HS-27A (cell line): ENCODE data around the gene LRRC8C.

Experiments
- DNase-seq: peaks from one replicate; pipeline ENCODE4 v3.0.0-alpha.2; 2012; ENCODE audit warnings: low read depth, missing footprints

LRRC8C gene

DNA sequence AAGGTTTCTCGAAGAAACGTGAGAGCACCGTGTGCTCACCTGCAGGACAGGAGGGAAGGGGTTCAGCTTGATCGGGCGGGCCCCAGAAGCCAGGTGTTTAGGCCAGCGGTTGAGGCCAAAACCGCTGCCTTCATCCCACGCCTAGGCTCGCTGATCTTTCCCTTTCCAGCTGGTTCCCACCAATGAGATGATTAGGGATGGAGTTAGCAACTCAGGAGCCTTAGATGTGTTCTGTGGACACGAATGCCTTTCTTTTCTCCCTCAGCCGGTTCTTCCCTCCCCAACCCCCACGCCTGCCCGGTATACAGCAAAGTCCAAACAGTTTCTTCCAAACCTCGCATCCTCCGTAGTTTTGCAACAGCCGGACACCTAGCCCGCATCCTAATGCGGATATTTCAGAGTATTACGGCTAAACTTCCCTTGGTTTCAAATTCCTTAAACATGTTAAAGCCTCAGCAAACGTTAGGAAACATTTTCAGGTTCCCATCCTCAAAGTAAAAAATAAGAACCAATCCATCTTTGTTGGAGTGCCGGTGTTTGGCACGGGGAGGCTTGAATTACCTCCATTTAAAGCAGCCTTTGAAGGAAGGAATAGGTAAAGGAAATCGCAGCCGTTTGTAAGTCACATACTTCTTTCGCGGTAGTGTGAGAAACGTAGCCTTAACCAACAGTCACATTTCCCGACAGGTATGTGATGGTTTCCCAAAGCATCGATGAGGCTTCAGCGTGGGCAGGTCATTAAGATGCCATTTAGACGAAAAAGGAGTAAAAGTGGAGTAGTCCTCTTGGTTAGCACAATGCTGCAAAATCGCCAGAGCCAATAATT, 1.1 kb downstream of the LRRC8C start:
- peak; percentile 26 for DNase-seq

DNA sequence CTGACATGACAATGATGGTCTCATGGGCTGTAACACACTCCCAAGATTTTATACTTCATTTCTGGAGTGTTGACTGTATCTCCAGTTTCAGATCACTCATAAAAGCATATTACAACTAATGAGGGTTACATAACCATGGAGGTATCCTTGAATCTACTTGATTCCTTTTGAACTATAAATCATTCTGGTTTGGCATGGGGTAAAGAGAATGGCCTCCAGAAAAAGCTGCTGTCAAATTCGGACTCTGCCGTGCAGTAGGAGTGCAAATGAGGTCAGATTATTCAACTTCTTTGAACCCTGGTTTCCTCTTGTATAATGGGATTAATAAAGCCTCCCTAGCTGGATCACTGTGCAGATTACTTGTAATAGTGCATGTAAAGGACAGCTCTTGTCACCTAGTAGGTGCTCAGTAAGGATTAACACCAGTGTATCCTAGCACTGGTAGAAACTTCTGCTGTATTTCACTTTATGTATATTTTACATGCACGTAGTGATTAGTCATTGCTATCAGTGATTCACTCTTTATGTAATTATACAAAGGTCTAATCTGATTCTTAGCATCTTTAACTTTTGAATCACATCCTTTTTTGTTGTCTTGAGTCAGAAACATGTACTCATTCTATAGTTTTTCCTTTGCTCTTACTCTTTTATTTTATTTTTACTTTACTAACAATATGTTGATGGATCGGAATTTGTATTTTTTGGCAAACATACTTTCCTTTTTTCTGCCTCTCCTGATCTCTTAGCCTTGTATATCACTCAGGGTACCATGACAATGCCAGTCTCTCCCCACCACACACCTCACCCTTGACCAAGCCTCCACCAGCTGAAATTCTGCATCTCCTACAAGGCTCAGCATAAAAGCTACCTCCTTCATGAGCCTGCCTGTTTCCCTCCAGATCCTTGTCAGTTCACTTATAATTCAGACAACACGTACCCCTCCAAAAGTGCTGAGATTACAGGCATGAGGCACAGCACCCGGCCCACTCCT, 3.2 kb downstream of the LRRC8C start:
- DNase-seq = peak; percentile 54

DNA sequence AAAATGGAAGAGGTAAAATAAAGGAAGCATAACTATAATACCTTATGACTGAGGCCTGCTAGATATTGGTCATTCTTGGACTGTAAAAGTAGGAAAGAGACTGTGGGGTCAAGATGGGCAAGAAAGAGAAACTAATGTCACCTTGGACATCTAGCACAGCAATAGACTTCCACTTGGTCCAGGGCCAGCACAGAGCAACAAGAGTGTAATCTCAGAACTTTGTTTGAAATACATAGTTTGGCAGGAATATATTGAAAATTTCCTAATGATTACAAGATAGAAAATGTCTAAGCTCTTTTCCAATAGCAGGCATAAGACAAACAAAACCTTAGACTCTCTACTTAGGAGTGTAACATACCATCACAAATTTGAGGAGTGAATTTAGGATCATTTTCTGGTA, 4.6 kb downstream of the LRRC8C start:
- no peak for DNase-seq

DNA sequence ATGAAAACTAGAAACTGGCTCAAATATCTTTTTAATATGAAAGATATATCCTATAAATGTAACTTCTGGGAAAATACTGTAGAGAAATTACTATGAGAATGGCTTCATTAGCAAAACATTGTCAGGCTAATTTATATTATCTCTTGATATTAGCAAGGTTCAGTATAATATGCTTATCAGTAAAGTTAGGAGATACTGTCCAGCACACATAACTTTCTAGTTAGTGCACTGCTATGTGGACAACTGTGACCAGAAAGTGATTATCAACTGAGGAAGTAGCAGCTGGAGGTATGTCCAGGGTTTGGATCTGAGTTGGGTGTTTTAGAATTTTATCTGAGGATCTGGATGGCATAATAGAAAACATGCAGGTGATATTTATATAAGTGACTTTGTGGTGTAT, 7.5 kb downstream of the LRRC8C start:
- DNase-seq = no peak

DNA sequence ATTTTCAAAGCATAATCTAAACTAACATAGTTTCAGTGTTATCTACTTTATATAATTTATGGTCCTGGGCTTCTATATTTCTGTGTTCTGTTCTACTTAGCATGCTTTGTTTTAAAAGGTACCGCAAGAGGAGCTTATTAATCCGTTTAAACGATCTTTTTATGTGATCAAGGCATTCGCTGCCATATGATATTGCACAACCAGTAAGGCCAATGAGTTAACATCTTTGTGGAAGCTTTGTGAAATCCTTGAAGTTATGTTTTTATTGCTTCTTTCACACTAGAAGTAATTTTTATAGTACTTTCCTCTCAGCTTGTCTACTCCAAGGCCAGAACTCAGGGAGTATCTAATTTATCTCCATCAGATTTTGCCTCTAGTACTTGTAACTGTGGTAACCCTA, 8.9 kb downstream of the LRRC8C start:
- no peak for DNase-seq

DNA sequence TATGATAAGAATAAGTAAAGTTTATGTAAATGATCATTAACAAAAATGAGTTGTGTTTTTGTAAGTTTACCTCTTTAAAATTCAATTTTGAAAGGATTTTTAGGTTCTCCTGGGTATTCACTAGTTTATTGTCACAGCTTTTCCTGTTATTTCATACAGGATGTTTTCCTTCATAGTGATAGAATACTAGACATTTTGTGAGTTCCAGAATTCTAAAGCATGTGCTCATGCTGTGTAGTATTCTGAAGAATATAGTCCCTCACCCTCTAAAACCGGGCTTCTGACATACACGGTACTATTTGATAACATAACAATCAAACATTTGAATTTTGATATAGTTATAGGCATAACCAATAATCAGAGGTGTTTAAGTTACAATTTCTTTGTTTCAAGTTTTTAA, 10.7 kb downstream of the LRRC8C start:
- DNase-seq = no peak

DNA sequence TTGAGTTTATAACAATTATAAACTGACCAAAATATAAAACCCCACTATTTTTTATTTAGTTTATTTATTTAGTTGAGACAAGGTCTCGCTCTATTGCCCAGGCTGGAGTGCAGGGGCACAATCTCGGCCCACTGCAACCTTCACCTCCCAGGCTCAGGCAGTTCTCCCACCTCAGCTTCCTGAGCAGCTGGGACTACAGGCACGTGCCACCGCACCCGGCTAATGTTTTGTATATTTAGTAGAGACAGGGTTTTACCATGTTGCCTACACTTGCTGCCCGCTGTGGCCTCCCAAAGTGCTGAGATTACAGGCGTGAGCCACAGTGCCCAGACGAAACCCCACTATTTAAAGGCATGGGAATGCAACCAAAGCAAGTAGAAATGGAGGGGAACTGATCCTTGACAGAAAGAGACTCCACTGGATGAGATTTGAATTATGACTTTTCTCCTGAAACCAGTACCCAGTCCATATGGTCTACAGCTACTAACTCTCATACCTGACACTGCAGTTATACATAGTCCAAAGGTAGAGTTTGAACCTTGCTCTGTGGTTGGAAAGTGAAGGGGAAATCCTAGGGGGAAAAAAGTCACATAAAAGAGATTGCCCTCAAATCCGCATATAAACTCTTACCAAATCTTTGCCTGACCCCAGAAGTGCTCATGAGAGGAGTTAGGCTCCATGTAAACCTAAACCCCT, 11.3 kb downstream of the LRRC8C start:
- no peak for DNase-seq

DNA sequence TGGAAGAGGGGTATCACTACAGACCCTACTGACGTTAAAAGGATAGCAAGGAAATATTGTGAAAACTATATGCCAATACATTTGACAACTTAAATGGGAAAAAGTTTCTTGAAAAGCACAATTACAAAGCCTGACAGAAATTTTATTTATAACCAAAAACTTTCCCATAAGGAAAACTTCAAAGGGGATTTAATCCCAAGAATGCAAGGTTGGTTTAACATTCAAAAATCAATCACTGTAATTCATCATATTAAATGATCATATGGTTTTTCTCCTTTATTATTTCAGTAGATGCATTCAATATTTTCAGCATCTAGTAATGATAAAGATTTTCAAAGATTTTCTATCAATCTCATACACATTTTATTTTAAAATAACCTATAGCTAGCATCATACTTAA, 13.3 kb downstream of the LRRC8C start:
- no peak for DNase-seq

DNA sequence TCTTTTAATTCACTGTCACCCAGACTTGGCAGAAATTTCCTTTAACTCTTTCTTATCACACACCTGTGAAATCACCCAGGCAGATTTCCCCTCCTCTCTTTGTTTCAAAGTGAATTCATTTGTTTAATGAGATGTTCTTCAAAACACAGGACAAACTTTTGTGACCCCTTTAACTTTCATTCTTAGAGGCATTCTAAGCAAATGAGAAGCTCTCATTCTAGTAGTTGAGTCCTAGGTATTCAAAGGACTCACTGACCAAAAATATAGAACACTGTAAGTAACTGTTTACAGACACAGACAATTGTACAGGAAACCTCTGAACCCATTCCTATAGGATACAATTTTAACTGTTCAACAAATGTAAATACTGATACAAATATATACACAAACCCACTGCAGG, 16.9 kb downstream of the LRRC8C start:
- no peak for DNase-seq

DNA sequence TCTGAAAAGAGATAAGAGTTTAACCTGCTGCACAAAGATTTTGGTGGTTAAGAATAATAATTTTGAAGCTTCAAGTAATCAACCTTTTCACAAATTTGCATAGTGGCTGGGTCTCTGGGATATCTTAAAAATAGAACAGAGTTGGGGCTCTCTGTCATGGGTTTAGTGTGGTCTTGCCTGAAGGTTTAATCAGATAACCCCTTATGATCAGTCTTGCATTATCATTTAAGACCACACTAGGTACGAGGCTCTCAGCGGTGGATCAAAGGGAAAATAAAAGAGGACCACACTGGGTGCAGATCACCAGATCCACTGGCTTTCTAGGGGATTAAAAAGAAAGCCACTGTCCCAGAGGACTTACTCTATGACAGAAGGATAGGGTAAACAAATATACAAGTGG, 19.5 kb downstream of the LRRC8C start:
- no peak for DNase-seq

DNA sequence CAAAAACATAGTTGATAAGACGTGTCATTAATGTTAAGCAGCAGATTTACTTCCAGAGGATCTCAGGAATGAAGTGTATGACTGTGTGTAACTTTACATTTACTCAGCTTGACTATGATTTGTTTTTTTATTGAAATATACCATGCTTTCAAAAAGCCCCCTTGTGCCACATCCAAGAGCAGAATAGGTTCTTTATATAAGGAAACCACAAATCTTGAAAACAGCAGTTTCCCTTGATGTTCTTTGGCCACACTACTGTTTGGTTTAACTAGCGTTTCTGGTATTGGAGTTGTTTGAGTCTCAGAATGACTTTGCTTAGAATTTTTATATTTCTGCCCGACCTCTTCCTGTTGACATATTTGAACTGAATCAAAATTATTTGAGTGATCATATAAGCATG, 25.0 kb downstream of the LRRC8C start:
- no peak for DNase-seq

DNA sequence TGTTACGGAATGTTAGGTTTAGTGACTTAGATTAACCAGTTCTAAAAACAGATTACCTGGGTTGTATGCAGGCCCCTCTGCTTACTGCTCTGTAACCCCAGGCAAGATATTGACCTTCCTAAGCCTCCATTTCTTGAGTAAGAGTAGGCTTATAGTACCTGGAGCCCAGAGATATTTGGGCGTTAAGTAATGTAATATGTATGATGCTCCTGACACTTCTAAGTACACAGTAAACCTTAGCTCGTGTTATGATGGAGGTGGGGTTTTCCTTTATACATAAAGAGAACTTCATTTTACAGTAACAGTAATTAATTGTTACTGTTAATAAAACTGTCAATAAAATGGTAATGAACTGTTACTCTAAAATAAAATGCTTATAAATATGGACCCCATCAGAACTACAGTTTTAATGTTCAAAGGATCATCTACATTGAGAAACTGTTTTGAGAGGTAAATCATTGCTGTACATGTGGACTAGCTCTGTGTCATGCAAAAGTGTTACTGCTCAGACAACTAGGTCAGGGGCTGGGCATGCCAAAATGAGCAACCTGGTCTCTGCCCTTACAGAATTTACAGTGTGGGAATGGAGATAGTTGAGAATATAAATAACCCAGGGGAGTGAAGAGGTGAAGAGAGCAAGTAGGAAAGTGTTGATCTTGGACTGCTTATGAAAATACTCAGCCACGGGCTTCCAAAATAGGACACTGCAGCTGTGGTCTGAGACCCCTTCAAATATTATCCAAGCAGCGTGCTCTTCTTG, 26.6 kb downstream of the LRRC8C start:
- no peak for DNase-seq

DNA sequence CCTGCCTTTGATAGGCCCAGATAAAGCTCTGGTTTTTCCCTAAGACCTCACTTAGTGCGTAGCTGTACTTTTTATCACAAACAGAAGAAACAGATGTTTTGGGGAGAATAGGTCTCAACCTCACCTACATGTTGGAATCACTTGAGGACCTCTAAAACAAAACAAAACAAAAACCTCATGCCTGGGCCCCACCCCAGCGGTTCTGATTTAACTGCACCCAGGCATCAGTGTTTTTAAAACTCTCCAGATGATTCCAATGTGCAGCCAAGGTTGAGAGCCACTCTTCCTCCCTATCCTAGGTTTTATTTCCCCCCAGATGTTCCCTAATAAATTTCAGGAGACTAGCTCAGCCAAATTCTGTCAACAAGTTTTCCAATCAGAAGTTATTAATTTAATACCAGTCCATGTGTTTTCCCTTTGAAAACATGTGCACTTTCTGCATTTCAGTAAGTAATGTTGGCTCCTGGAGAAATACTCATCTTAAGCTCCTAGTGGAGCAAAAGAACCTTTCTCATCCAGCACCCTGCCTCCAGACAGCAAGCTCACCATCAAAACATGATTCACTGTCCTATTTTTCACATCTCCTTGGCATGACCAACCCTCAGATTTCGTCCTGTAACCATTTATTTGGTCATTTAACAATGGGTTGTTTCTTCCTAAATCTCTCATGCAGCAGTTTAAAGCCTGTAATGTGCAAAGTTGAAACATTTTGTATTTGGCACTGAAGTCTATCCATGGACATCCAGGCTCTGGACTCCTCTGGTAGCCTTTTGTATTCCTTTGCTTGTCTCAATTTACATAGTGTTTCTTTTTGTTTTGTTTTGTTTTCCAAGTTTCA, 27.5 kb downstream of the LRRC8C start:
- DNase-seq = no peak

DNA sequence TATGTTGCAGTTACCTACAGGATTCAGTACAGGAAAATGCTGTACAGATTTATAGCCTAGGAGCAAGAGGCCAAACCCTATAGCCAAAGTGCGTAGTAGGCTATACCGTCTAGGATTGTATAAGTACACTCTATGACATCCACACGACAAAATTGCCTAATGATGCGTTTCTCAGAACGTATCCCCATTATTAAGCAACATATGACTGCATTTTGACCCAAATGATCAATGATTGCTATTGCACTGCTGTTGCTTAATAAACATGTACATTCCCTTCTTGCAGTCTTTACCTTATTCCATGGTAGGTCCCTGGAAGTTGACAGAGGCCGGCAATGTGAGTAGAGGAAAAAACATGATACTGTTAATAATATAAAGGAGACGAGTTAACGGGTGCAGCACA, 33.0 kb downstream of the LRRC8C start:
- no peak for DNase-seq

DNA sequence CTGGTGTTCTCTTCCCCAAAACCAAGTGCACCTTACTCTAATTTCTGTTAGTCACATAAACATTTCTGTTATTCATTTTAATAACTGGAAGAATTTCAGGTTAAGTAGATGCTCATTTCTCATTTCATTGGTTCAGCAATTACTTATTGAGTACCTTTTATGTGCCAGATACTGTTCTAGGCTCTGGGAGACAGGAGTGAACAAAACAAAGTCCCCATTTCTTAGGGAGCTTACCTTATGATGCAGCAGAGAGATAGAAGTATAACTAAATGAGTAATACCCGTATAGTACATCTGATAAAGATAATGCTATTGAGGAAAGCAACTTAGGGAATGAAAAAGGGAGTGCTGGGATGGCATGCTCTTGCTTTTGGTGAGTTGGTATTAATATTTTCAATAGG, 33.7 kb downstream of the LRRC8C start:
- no peak for DNase-seq

DNA sequence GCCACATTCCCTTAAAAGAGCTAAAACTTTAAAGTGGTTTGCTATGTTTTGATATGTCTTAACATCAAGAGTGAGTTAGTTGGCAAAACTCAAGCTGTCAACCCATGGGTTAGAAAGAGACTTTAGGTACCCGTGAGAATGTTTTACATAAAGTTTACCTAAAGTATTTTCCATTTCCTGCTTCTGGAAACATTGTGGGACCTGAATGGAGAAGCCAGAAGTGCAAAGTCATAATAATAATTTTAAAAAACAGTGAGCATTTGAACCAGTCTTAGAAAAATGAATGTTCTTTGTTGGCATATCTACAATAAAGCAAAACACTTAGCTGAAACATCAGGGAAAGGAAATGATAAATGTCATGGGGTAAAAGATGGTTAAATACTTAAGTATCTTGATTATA, 34.8 kb downstream of the LRRC8C start:
- DNase-seq = no peak

DNA sequence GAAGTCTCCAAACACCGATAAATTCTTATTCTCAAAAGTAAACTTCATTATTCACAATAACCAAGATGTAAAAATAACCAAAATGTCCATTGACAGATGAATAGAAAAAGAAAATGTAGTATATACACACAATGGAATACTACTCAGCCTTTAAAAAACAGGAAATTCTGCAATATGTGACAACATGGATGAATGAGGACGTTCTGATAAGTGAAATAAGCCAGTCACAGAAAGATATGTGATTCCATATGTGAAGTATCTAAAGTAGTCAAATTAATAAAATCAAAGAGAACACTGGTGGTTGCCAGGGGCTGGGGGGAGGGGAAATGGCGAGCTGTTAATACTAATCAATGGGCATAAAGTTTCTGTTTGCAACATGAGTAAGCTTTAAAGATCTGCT, 36.0 kb downstream of the LRRC8C start:
- no peak for DNase-seq

DNA sequence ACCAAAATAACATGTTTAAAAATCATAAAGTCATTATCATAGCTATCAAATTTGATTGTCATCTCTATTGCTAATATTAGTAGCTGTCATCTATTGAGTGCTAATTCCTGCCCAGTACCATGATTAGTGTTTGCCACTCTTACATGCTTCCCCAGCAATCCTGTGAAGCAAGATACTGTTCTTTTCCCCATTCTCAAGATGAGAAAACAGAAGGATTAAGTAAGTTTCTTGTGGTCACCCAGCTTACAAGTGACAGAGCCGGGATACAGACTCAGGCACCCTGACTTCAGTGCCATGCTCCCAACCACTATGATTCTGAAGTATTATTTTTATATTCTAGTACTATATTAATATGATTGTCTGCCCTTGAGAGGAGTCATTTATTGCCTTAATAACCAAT, 36.5 kb downstream of the LRRC8C start:
- no peak for DNase-seq

DNA sequence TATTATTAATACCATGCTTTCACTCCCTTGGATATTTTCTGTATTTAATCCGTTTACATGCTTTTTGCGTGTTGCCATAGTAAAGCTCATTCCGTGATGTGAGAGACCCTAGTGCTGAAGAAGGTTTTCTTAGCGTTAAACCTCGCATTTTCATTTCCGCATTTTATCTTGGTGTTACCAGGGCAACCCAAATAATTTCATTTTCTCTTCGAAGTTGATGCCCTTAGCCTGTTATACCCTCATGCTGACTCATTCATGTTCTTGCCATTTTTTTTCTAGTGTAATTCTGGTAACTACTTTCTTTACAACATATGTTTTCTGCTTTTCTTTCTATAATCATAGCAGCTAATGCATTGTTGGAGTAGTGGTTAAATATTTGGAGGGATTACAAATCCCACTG, 37.2 kb downstream of the LRRC8C start:
- no peak for DNase-seq

DNA sequence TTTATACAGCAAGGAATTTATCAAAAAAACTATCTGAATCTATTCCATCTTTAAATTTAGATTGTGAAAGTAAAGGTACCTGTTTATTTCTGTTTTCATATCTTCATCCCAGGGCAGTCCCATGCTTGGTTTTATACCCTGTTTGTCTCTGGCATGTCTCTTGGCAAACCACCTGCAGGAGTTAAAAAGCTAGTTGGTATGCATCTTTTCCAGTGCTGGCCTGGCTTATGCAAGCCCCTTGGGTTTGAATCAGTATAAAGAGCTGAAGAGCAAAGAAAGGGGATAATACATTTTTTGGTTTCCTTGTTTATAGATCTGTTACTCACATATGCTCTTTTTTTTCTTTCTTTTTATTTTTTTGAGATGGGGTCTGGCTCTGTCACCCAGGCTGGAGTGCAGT, 37.8 kb downstream of the LRRC8C start:
- DNase-seq = no peak
